ENCODE measurements around the gene SEC14L5.
"Not testable (repeated sequence)": the region's sequence is repeated elsewhere in the genome, so short reads cannot be mapped to it uniquely, and the experiment has no call there.

SEC14L5 gene

GRCh38 chr16:4925791-4926190, 32.3 kb upstream of the SEC14L5 start:
- no peak overlapping the region for H3K27ac Mint-ChIP-seq
- peaks cover 12% of the 10 kb centered on the region for H3K36me3 Mint-ChIP-seq (ENCODE audit: low read depth)
- peaks cover 11% of the 10 kb centered on the region for H3K4me1 Mint-ChIP-seq
- peaks cover 23% of the 10 kb centered on the region for H3K9me3 Mint-ChIP-seq
- peaks cover 24% of the 10 kb centered on the region for H3K27me3 Mint-ChIP-seq (ENCODE audit: low read depth)
- H3K4me3 Mint-ChIP-seq = no peak overlapping the region
- TF ChIP-seq CTCF (IDR thresholded peaks at IDR 0.05; ENCODE audit: unreplicated experiment in 3 of 3) = no peak

DNA sequence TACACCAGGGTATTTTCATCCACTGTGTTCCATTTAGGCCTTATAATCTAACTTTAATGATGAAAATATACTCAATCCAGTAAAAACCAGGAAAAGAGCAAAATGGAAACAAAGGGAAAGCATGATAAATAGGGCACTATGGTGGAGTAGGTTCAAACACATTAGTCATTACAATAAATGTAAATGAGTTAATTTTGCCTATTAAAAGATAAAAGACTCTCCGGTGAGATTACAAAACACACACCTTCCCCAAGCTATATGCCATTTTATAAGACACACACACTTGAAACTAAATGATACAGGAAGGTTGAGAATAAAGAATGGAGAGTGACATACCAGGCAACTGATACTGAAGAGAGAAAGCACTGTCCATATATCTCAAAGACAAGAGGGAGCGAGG, 31.2 kb upstream of the SEC14L5 start:
- Mint-ChIP-seq H3K36me3 (ENCODE audit: low read depth) (peaks cover 12% of the 10 kb centered on the region), H3K27ac (no peak overlapping the region), H3K4me1 (peaks cover 11% of the 10 kb centered on the region), H3K27me3 (ENCODE audit: low read depth) (peaks cover 28% of the 10 kb centered on the region), H3K4me3 (no peak overlapping the region), H3K9me3 (peaks cover 23% of the 10 kb centered on the region)
- no peak for TF ChIP-seq CTCF (IDR thresholded peaks at IDR 0.05; ENCODE audit: unreplicated experiment in 3 of 3)

DNA sequence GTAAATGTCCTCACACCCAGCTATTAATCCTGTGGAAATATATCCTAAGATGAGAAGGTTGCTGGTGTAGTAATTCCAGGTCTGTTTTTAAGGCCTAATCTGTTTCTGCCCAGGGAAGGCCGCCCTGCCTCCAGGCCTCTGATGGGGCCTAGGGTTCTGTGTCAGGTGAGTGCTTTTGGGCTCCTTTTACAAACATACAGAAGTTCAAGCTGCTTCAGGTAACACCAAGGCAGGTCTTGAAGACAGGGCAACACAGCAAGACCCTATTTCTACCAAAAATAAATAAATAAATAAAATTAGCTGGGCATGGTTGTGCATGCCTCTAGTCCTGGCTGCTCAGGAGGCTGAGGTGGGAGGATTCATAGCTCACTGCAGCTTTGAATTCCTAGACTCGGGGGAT, 30.5 kb upstream of the SEC14L5 start:
- H3K27me3 Mint-ChIP-seq (ENCODE audit: low read depth) = peaks cover 28% of the 10 kb centered on the region
- TF ChIP-seq CTCF (IDR thresholded peaks at IDR 0.05; ENCODE audit: unreplicated experiment in 3 of 3) = no peak
- H3K4me1 Mint-ChIP-seq = peaks cover 11% of the 10 kb centered on the region
- H3K27ac Mint-ChIP-seq = no peak overlapping the region
- no peak overlapping the region for H3K4me3 Mint-ChIP-seq
- H3K36me3 Mint-ChIP-seq (ENCODE audit: low read depth) = peaks cover 12% of the 10 kb centered on the region
- H3K9me3 Mint-ChIP-seq = peaks cover 23% of the 10 kb centered on the region

GRCh38 chr16:4928227-4928626, 29.9 kb upstream of the SEC14L5 start:
- H3K27me3 Mint-ChIP-seq (ENCODE audit: low read depth) = peaks cover 28% of the 10 kb centered on the region
- H3K4me1 Mint-ChIP-seq = peaks cover 11% of the 10 kb centered on the region
- H3K9me3 Mint-ChIP-seq = peaks cover 23% of the 10 kb centered on the region
- no peak overlapping the region for H3K27ac Mint-ChIP-seq
- peaks cover 12% of the 10 kb centered on the region for H3K36me3 Mint-ChIP-seq (ENCODE audit: low read depth)
- TF ChIP-seq CTCF (IDR thresholded peaks at IDR 0.05; ENCODE audit: unreplicated experiment in 3 of 3) = no peak
- no peak overlapping the region for H3K4me3 Mint-ChIP-seq

DNA sequence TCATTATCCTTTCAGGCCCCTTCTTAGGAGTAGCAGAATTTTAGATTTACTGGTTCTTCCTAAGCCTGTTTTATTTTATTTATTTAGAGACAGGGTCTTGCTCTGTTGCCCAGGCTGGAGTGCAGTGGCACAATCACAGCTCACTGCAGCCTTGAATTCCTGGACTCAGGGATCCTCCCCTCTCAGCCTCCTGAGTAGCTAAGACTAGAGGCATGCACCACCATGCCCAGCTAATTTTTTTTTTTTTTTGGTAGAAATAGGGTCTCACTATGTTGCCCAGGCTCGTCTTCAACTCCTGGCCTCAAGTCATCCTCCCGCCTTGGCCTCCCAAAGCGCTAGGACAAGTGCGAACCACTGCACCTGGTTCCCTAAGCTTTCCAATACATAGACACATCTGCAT, 28.5 kb upstream of the SEC14L5 start:
- Mint-ChIP-seq H3K36me3 (ENCODE audit: low read depth) (peaks cover 12% of the 10 kb centered on the region), H3K9me3 (peaks cover 23% of the 10 kb centered on the region), H3K27me3 (ENCODE audit: low read depth) (peaks cover 39% of the 10 kb centered on the region), H3K27ac (peak overlapping the region in 1 of 3 experiments; percentile 58)
- not testable (repeated sequence) for H3K4me1 Mint-ChIP-seq, H3K4me3 Mint-ChIP-seq

DNA sequence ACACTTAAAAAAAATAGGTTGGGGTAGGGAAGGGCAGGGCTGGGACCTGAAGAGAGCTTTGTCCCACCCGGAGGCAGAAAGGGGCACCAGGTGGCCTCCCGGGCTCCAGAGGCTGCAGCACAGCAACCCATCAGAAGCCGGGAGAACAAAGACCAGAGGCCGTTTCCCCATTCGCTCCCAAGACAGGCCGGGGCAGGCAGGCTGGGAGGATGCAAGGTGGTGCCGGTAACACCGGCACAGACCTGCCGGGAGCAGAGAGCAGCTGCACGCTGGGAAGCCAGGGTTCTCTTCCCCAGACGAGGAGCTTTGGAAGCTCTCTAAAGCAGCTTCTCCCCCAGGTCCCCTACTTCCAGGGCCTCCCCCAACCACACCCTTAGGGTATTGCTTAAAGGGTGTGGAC, 26.7 kb upstream of the SEC14L5 start:
- Mint-ChIP-seq H3K27ac (no peak overlapping the region), H3K4me3 (no peak overlapping the region), H3K36me3 (ENCODE audit: low read depth) (peaks cover 10% of the 10 kb centered on the region), H3K9me3 (peaks cover 14% of the 10 kb centered on the region), H3K27me3 (ENCODE audit: low read depth) (peaks cover 50% of the 10 kb centered on the region), H3K4me1 (no peaks in the 10 kb centered on the region)
- TF ChIP-seq CTCF (IDR thresholded peaks at IDR 0.05; ENCODE audit: unreplicated experiment in 3 of 3) = no peak
